ENCODE results near the gene PAF1.
"Not testable (repeated sequence)": the region's sequence is repeated elsewhere in the genome, so short reads cannot be mapped to it uniquely, and the experiment has no call there.

PAF1 gene

DNA sequence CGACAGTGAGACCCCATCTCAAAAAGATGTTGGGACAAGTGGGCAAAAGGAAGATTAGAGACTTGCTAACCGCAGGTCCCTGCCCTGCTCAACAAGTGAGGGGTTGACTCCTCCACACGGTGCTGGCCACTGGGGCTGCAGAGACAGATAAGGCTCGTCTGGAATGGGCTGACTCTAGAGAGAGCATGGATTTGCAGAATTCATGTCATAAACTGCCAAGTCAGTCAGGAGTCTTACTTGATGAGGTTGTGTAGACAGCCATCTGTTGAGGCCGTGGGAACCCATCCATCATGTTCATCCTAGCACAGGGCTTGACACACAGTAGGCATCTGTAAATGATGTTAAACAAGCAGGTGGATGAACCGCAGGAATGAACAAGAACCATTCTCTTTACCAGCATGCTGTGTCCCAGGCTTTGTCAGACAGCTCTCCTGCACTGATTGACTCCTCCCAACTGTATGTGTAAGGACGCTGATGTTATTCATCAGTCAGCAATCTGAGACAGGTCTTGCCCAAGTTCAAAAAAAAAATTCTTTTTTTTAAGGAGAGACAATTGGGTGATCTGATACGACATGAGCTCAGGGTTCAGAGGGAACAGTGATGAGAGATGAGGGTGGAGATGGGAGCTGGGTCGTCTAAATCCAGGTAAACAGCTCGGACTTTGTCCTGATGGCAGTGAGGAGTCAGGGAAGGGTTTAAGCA is 8.8 kb downstream of the PAF1 start:
- no peak for DNase-seq

DNA sequence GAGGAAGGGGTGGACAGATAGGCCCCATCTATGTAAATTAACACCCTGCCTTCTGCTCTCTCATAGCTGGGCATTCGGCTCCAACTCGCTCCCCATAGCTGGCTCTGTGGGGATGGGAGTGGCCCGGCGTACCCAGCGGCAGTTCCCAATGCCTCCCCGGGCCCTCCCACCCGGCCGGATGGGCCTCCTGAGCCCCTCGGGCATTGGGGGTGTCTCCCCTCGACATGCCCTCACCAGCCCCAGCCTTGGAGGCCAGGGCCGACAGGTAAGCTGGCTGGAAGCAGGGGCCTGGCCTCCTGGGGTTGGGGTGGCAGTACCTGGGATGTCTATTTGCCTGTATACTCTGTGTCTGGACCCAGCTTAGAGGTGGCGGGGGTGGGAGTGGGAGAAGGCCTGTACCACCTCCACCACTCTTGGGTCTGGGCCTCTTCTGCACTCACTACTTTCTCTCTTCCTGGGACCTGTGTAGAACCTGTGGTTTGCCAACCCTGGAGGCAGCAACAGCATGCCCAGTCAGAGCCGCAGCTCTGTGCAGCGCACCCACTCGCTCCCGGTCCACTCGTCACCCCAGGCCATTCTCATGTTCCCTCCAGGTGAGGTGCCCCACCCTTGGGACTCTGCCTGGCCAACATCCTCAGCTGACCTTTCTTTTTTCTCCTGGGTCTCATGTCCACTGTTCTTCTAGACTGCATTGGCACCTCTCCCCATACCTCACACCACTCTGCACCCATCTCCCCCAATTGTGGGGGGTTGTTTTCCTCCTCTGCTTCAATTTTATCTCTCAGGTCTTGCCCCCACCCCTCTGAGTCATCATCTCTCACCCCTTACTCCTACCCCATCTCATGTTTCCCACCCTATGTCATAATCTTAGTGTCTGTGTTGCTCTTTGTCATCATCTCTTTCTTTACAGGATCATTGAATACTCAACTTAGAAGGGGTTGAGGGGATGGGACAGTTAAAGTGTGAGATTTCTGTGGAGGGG is 10.1 kb downstream of the PAF1 start:
- no peak for DNase-seq

DNA sequence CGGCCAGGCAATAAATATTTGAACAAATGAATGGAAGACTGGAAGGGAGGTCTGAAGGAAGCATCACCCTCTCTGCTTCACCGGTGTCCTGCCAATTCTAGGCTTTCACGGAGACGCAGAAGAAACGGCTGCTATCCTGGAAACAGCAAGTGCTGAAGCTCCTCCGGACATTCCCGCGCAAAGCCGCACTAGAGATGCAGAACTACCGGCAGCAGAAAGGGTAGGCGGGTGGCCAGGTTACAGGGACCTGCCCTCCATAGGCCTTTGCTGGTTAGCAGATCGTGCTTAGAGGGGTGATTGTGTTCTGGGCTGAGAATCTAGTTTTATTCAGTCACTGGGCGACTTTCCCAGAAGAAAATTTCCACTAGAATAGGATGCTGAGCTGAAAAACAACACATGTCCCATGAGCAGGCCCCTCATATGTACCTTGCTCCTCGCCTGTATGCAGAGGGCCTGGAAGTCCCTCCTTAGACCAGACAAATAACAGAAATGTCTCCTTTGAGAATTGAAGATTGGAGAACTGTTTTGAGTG is 11.0 kb downstream of the PAF1 start:
- no peak for DNase-seq

DNA sequence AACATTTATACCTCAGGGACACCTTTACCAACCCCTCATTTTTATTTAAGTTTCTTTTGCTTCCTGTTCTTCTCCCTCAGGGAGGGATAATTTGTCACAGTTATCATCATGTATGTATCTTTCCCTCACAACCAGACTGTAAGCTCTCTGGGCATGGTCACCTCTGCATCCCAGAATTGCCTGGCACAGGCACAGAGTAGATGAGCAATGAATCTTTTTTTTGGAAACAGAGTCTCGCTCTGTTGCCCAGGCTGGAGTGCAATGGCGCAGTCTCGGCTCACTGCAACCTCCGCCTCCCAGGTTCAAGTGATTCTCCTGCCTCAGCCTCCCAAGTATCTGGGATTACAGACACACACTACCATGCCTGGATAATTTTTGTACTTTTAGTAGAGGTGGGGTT is 11.5 kb downstream of the PAF1 start:
- not testable (repeated sequence) for DNase-seq

GRCh38 chr19:39377373-39378362 is 13.2 kb downstream of the PAF1 start:
- no peak for DNase-seq

DNA sequence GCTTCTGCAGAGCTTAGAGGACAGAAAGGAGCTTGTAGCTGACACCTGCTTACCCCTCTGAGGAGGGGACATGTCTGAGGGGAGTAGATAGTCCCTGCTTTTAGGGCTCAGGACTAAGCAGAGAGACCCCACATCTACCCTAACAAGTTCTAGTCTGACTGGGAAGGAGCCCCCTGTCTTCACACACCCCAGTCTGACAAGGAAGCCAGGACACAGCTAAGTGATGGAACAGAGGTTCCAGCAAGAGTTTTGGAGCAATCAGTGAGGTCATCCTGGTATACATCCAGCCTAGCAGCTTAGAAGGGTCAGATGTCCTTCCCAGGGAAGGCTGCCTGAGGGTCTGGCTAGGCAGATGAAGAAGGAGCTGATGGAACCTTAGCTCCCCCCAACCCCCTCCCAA is 15.0 kb downstream of the PAF1 start:
- DNase-seq: no peak

DNA sequence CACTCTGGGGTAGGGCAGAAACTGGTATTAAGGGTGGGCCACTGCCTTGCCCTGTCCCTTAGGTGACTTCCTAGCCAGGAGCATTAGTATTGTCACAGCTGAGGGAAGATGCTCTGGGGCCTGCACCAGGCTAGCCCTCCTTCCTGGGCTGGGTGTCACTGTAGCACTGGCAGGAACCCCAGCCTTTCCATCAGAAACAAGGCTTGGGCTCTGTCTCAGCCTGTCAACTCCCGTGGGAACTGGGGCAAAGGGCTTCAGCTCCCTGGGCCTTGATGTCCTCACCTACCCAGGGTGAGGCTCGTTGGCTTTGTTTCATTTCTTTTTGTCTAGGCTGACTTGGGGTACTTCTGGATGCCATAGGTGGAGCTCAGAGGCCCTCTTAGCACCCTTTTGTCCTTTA is 18.0 kb downstream of the PAF1 start:
- no peak for DNase-seq

DNA sequence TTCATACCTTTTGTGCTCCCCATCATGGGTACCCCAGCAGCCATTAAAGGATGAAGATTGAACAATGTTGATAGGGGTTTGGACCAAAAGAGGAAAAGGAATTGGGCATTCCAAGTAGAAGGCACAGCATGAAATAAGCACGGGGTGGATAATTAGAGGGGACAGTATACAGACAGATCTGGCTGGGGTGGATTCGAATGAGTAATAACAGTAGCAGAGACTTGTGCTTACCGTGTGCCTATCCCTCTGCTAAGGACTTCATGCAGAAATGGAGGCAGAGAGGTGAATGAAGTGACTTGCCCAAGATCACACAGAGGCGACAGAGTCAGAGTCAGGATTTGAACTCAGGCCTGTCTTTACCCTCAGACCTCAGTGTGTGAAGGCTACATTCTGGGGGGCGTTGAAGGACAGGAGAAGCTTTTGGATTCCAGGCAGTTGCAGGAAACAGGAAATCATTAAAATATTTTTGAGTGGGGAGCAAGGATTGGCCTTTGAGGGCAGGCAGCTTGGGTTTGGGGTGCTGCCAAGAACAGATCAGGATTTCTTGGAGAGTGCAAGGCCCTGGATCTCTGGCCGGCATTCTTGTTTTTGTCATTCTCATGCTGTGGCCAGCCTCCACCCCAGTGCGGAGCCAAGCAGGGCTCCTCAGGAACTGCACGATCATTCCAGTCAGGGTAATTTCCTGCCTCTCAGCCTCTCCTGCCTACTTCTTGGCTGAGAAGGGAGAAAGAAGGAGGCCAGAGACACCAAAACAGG is 18.7 kb downstream of the PAF1 start:
- DNase-seq: no peak

GRCh38 chr19:39370735-39371134 is 20.2 kb downstream of the PAF1 start:
- DNase-seq: no peak

DNA sequence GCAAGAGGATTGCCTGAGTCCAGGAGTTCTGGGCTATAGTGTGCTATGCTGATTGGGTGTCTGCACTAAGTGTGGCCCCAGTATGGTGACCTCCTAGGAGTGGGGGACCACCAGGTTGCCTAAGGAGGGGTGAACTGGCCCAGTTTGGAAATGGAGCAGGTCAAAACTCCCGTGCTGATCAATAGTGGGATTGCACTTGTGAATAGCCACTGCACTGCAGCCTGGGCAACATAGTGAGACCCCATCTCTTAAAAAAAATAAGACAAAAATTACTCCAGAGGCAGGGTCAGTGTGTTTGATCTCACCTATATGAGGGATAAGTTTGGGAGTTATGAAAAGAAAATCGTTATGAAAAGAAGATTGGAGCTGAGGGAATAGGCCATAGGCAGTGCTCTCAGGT is 21.7 kb downstream of the PAF1 start:
- no peak for DNase-seq

- no peak for DNase-seq
Observed at GRCh38 chr19:39365531-39365930, 25.4 kb downstream of the PAF1 start.

DNA sequence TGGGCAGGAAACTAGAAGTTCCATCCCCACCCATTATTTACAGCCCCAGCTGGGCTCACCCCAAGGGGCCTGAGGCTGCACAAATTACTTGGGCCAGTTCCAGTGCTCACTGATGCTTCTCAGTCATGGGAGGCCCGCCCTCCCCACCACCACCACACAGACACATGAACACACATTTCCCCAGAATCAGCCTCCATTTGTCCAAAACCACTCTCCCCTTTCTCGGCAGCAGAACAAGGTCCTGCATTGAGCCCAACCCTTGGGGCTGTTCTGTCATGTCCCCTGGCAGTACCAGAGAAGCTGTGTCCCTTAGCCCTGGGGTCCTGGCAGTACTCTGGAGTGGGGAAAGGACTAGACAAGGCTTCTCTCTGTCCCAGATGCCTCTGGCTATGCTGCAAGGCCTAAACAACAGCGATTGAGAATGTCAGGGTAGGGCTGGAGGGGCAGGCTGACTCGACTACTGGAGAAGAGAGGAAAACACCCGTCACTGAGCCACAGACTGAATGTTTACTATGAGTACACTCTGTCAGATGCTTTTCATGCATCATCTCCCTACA is 26.9 kb downstream of the PAF1 start:
- peak in 1 of 2 donors; percentile 11 for DNase-seq

- DNase-seq: no peak
Observed at GRCh38 chr19:39362682-39363657, 27.9 kb downstream of the PAF1 start.

- DNase-seq: no peak
Observed at GRCh38 chr19:39360599-39360998, 30.3 kb downstream of the PAF1 start.

DNA sequence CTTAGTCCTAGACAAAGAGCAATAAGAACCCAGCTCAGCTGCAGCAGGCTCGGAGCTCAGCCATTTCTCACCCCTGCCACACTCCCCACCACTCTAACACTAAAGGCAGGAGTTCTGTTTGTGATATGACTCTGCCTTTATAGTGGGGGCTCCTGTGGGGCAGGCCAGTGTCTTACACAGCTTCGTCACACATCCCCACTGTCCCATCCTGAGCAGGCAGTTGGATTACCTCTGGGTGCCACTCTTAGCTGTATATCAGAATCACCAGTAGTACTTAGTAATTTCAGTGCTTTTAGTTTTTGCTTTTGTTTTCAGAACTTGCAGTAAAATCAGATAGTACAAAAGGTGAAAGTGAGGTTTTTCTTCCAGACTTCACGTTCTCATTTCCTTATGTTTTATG is 31.9 kb downstream of the PAF1 start:
- DNase-seq: no peak

DNA sequence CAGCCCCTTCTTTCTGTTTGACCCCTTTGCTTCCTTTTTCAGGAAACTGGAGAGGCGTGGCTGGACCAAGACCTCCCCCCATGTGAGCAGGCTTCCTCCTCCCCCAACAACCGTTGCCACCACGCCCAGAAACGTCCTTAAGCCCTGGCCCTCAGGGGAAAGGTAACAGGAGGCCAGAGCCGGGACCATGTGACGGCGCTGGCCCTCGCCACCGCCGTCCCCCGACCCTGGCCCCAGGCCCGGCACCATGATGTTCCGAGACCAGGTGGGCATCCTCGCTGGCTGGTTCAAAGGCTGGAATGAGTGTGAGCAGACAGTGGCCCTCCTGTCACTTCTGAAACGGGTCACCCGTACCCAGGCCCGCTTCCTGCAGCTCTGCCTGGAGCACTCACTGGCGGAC is 34.3 kb downstream of the PAF1 start:
- no peak for DNase-seq

- no peak for DNase-seq
Observed at GRCh38 chr19:39356073-39356472, 34.8 kb downstream of the PAF1 start.

GRCh38 chr19:39355253-39355652 is 35.7 kb downstream of the PAF1 start:
- no peak for DNase-seq

DNA sequence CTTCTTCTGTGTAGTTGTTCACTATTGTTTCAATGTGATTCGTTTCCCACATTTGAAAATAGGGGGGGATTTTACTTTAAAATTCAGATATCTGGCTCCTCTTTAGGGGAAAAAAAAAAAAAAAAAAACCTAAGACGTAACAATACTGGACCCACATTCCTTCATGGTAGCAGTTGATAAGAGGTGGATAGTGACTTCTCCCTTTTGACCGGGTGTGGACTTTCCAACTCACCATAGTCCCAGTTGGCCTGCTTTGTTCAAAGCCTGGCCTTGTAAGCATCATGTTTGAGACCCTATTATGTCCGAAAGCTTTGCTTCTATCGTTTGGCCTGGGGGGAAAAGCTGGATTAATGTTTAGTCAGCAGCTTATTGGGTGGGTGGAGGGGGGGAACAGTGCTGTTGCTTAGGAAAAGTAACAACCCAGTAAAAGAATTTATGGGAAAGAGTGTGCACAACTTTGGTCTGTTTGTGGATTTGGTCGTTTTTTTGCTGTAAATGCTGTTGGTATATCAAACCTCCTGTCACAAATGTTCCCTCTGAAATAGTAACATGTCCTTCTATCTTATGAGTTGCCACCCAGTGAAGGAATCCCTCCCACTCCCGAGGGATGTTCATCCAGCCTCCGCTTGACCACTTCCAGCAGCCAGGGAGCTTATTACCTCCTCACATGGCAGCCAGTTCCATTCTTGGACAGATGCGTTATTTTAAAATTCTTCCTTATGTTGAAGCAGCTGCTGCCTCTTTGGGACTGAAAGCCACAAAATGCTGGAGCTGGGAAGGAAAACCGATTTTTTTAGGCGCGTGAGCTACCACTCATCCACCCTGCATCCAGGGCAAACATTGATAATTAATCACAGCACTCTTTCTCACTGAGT is 38.3 kb downstream of the PAF1 start:
- DNase-seq: no peak

Data from CD4-positive, alpha-beta T cell treated with Interferon alpha-2 for 1 hour (primary cell).